HepG2 (cell line): Measurements from ENCODE around the gene CCDC170. TPM values are rescaled to one million over a fixed set of nuclear protein-coding genes. Genes with fewer than 3 reads are reported as not detected.

Experiments
- ATAC-seq: fragments of 200-7000 bp; cut with Tn5 transposase; 3 replicates; pipeline ENCODE4 v1.9.1; 2020; ENCODE audit warnings: mild to moderate bottlenecking, moderate library complexity
- BruUV-seq: library from RNA; stranded (reverse); fragments of 400-500 nt; replicated peaks from 2 replicates; lab custom pipeline; 2021; lab: Mats Ljungman, UMichigan
- CTCF ChIA-PET: fragments of 300-600 bp; formaldehyde crosslinking; extraction: SDS; loops from one replicate; lab custom pipeline; 2021; ENCODE audit warnings: low total read pairs, inconsistent platforms, low intra/inter-chr PET ratio; lab: Yijun Ruan, JAX
- POLR2A ChIA-PET: fragments of 350-600 bp; sonication (Branson Sonifier 250); formaldehyde crosslinking; loops from one replicate; lab custom pipeline; 2020; ENCODE audit warnings: antibody characterized with exemption, inconsistent platforms; lab: Yijun Ruan, JAX
- DNase-seq: peaks from one replicate; pipeline ENCODE4 v3.0.0-alpha.2; 2015; ENCODE audit warnings: low spot score
- FAIRE-seq: peaks from 3 replicates; lab custom pipeline; 2011; peaks lifted over from hg19 to GRCh38; lab: Jason Lieb, UNC
- H2AFZ ChIP-seq: one replicate; pipeline ENCODE4 v1.6.1; 2011; ENCODE audit warnings: low read length, inconsistent platforms
- H3K27ac ChIP-seq: fragments of 300-600 bp; 3 replicates; pipeline ENCODE4 v1.8.0; 2011; ENCODE audit warnings: mixed run types, mild to moderate bottlenecking, mixed read lengths, low read length, inconsistent platforms; ENCODE audit not compliant: insufficient read depth; ENCODE audit errors: extremely low read length
- H3K27me3 ChIP-seq, 2 experiments: fragments of 200-600 bp in 1 of 2; 2 replicates in 1 of 2; 3 replicates in 1 of 2; pipeline versions ENCODE4 v1.6.0 to v1.8.0; 2011; ENCODE audit warnings: low read length in 2 of 2, mild to moderate bottlenecking in 2 of 2, moderate library complexity in 2 of 2, inconsistent platforms in 1 of 2; ENCODE audit not compliant: insufficient read depth in 2 of 2, control insufficient read depth in 1 of 2
- H3K36me3 ChIP-seq, 2 experiments: fragments of 200-600 bp in 1 of 2; replicated peaks in 1 of 2; 2 replicates in 1 of 2; 3 replicates in 1 of 2; pipeline versions ENCODE4 v1.5.1 to v1.8.0; 2011; ENCODE audit warnings: low read length in 2 of 2, inconsistent platforms in 1 of 2; ENCODE audit not compliant: insufficient read depth in 2 of 2, control insufficient read depth in 1 of 2
- H3K4me1 ChIP-seq: 2 replicates; pipeline ENCODE4 v1.5.1; 2012; ENCODE audit warnings: low read length, inconsistent platforms; ENCODE audit not compliant: insufficient read depth
- H3K4me2 ChIP-seq: 2 replicates; pipeline ENCODE4 v1.6.0; 2011; ENCODE audit warnings: low read depth, low read length, inconsistent platforms
- H3K4me3 ChIP-seq, 3 experiments: fragments of 200-600 bp in 1 of 3; sonication (generic), shearing (Covaris generic) in 1 of 3; replicated peaks in 1 of 3; 2 replicates each; pipeline ENCODE4 v1.5.1; 2011 to 2016; ENCODE audit warnings: low read length in 3 of 3, inconsistent platforms in 2 of 3, low read depth in 2 of 3, mild to moderate bottlenecking in 2 of 3, control low read depth in 1 of 3, mixed read lengths in 1 of 3; ENCODE audit not compliant: insufficient read depth in 1 of 3
- H3K79me2 ChIP-seq: one replicate; pipeline ENCODE4 v1.6.1; 2011; ENCODE audit warnings: low read length, inconsistent platforms; ENCODE audit not compliant: insufficient read depth
- H3K9ac ChIP-seq: 2 replicates; pipeline ENCODE4 v1.6.0; 2011; ENCODE audit warnings: mild to moderate bottlenecking, low read depth, low read length, inconsistent platforms; ENCODE audit not compliant: insufficient read depth
- H3K9me3 ChIP-seq: 2 replicates; pipeline ENCODE4 v1.5.1; 2012; ENCODE audit warnings: mild to moderate bottlenecking, low read length
- H4K20me1 ChIP-seq: 2 replicates; pipeline ENCODE4 v1.6.0; 2011; ENCODE audit warnings: inconsistent platforms, mild to moderate bottlenecking, low read length, moderate library complexity; ENCODE audit not compliant: insufficient read depth
- ASH2L ChIP-seq: fragments of 300-600, 200-600 bp; sonication (generic); IDR thresholded peaks from 2 replicates; pipeline ENCODE4 v1.7.0; 2017; ENCODE audit warnings: low read depth, mild to moderate bottlenecking, moderate library complexity, mixed read lengths, low read length; ENCODE audit not compliant: insufficient read length
- CREB1 ChIP-seq, 2 experiments: fragments of 450-650 bp in 1 of 2; IDR thresholded peaks; 2 replicates each; pipeline ENCODE4 v1.6.1; 2016 to 2017; ENCODE audit warnings: control low read depth in 1 of 2, mild to moderate bottlenecking in 1 of 2, missing compliant biosample characterization in 1 of 2, missing genetic modification characterization in 1 of 2
- FOSL1 ChIP-seq: sonication (generic); formaldehyde crosslinking; IDR thresholded peaks from 2 replicates; pipeline ENCODE4 v1.9.0; 2021; ENCODE audit warnings: missing genetic modification reagents, borderline replicate concordance
- FOXO1 ChIP-seq: sonication (generic); formaldehyde crosslinking; IDR thresholded peaks from 2 replicates; pipeline ENCODE4 v1.4.0; 2020; ENCODE audit warnings: missing genetic modification reagents
- GPN1 ChIP-seq: sonication (generic); formaldehyde crosslinking; IDR thresholded peaks from 2 replicates; pipeline ENCODE4 v1.5.1; 2020; ENCODE audit warnings: missing genetic modification reagents, borderline replicate concordance
- JUND ChIP-seq: sonication (generic); formaldehyde crosslinking; IDR thresholded peaks from 2 replicates; pipeline ENCODE4 v1.8.0; 2022; ENCODE audit warnings: mild to moderate bottlenecking, missing genetic modification reagents
- KAT8 ChIP-seq: IDR thresholded peaks from 2 replicates; pipeline ENCODE4 v1.6.1; 2016; ENCODE audit warnings: missing genetic modification reagents, missing compliant biosample characterization
- MED1 ChIP-seq: sonication (generic); formaldehyde crosslinking; IDR thresholded peaks from 2 replicates; pipeline ENCODE4 v1.4.0; 2020; ENCODE audit warnings: missing genetic modification reagents
- NCOA5 ChIP-seq: sonication (generic); formaldehyde crosslinking; IDR thresholded peaks from 2 replicates; pipeline ENCODE4 v1.4.0; 2020; ENCODE audit warnings: missing genetic modification reagents
- SAP130 ChIP-seq: IDR thresholded peaks from 2 replicates; pipeline ENCODE4 v1.6.1; 2016; ENCODE audit warnings: low read depth
- STAT5B ChIP-seq: sonication (generic); formaldehyde crosslinking; IDR thresholded peaks from 2 replicates; pipeline ENCODE4 v1.4.0; 2020; ENCODE audit warnings: missing genetic modification reagents
- TCF7 ChIP-seq: sonication (generic); IDR thresholded peaks from 2 replicates; pipeline ENCODE4 v1.6.1; 2016; ENCODE audit warnings: antibody characterized with exemption, low read depth
- YEATS4 ChIP-seq: sonication (generic); formaldehyde crosslinking; IDR thresholded peaks from 2 replicates; pipeline ENCODE4 v1.4.0; 2020; ENCODE audit warnings: missing genetic modification reagents, borderline replicate concordance
- ZBTB38 ChIP-seq: sonication (generic); formaldehyde crosslinking; IDR thresholded peaks from 2 replicates; pipeline ENCODE4 v1.5.1; 2020; ENCODE audit warnings: mild to moderate bottlenecking, missing genetic modification reagents
- ZBTB42 ChIP-seq: sonication (generic); formaldehyde crosslinking; IDR thresholded peaks from 2 replicates; pipeline ENCODE4 v1.5.0; 2020; ENCODE audit warnings: mild to moderate bottlenecking, missing genetic modification reagents
- ZEB1 ChIP-seq: IDR thresholded peaks from 2 replicates; pipeline ENCODE4 v1.6.1; 2012; ENCODE audit warnings: mild to moderate bottlenecking, low read depth, inconsistent platforms; ENCODE audit not compliant: insufficient replicate concordance
- ZNF24 ChIP-seq: fragments of 450-650 bp; IDR thresholded peaks from 2 replicates; pipeline ENCODE4 v1.6.1; 2017; ENCODE audit warnings: antibody characterized with exemption, mild to moderate bottlenecking
- ZNF660 ChIP-seq: sonication (generic); formaldehyde crosslinking; IDR thresholded peaks from 2 replicates; pipeline ENCODE4 v1.5.1; 2020; ENCODE audit warnings: mild to moderate bottlenecking, low read depth, missing genetic modification reagents, borderline replicate concordance
- ZNF75D ChIP-seq: sonication (generic); formaldehyde crosslinking; IDR thresholded peaks from 2 replicates; pipeline ENCODE4 v1.8.1; 2023; ENCODE audit warnings: missing genetic modification reagents, mild to moderate bottlenecking, borderline replicate concordance
- ZNF850 ChIP-seq: sonication (generic); formaldehyde crosslinking; conservative IDR thresholded peaks from 2 replicates; pipeline ENCODE4 v1.9.0; 2021; ENCODE audit warnings: mild to moderate bottlenecking, missing genetic modification reagents
- ZSCAN21 ChIP-seq: sonication (generic); formaldehyde crosslinking; IDR thresholded peaks from 2 replicates; pipeline ENCODE4 v1.8.0; 2022; ENCODE audit warnings: mild to moderate bottlenecking, missing genetic modification reagents, moderate library complexity, borderline replicate concordance
- WGBS: methylation state at CpG from one replicate; pipeline ENCODE4 v1.1.6; 2017; ENCODE audit warnings: low lambda C conversion rate; 5-methylcytosine and 5-hydroxymethylcytosine counted together
- in situ Hi-C: cut with HindIII; loops from 2 replicates; pipeline ENCODE4 v1.10.0; 2017; ENCODE audit warnings: low pct_unique_long_range_greater_than_20kb; ENCODE audit not compliant: extremely low pct_ligation_motif_present
- intact Hi-C: fragments of 100-400 bp; cut with micrococcal nuclease; formaldehyde crosslinking; loops from one replicate; pipeline ENCODE4 v1.10.0; 2022; ENCODE audit not compliant: unreplicated experiment
- polyA plus RNA-seq, 8 experiments: library from polyadenylated mRNA; depleted of rRNA in 3 of 8; stranded (reverse) in 7 of 8; unstranded in 1 of 8; fragments of >200 nt; fragmentation: Illumina TruSeq in 4 of 8; extraction: Trizol in 4 of 8; gene quantifications; 2 replicates each; pipeline versions ENCODE4 v1.2.1 to v1.2.3, GENCODE V29; 2011 to 2016; ENCODE audit warnings: low read depth in 4 of 8, missing spikeins in 1 of 8, mixed read lengths in 1 of 8; ENCODE audit not compliant: insufficient read depth in 1 of 8
- total RNA-seq, 5 experiments: library from RNA; depleted of rRNA; stranded (reverse); fragments of >200 nt; fragmentation: Illumina TruSeq; extraction: Trizol; gene quantifications; 2 replicates each; pipeline ENCODE4 v1.2.3, GENCODE V29; 2016; ENCODE audit warnings: low read depth in 1 of 5
- TF ChIP-seq, protein P1 (sequence below): sonication (generic); formaldehyde crosslinking; IDR thresholded peaks from 2 replicates; pipeline ENCODE4 v1.4.0; 2020; ENCODE audit warnings: missing genetic modification reagents, borderline replicate concordance
- TF ChIP-seq, protein P2 (sequence below): sonication (generic); formaldehyde crosslinking; IDR thresholded peaks from 2 replicates; pipeline ENCODE4 v1.5.1; 2020; ENCODE audit warnings: missing genetic modification reagents, mild to moderate bottlenecking, borderline replicate concordance

CCDC170 gene
- total and polyA plus RNA-seq, 2 of the 13 experiments (the other 11 are each of a cell fraction or from before 2014, with no cell fraction given) = 0.90 to 5.1 TPM

DNA sequence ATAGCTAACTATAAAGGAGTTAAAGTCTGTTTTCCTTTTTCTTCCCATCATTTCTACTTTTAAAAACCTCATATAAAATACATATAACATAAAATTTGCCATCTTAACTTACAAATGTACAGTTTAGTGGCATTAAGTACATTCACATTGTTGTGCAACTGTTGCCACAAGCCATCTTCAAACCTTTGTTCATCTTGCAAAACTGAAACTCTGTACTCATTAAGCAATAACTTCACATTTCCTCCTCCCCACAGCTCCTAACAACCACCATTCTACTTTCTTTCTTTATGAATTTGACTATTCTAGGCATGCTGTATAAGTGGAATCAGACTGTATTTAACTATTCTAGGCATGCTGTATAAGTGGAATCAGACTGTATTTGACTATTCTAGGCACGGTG, 4.5 kb downstream of the CCDC170 start:
- Histone ChIP-seq H3K4me1 (peaks cover 82% of the 10 kb centered on the region), H3K4me3 (no peak overlapping the region; a peak in 1 of 6 replicates), H3K4me2 (peak overlapping the region; percentile 48), H3K9me3 (no peaks in the 10 kb centered on the region), H4K20me1 (no peaks in the 10 kb centered on the region), H2AFZ (no peak overlapping the region), H3K36me3 (no peaks in the 10 kb centered on the region), H3K27ac (peak overlapping the region; percentile 54), H3K79me2 (no peaks in the 10 kb centered on the region), H3K9ac (no peak overlapping the region), H3K27me3 (no peaks in the 10 kb centered on the region; a peak in 1 of 5 replicates)
- no TSS peak for BruUV-seq
- ChIA-PET CTCF (no interaction called here), POLR2A (no interaction called here)
- in situ Hi-C loops = no loop called here
- DNase-seq (peak; percentile 75), FAIRE-seq (no peak), ATAC-seq (no peak)
- intact Hi-C loops = loop anchor here (10.0 kb wide), 1 partner anchor 776 kb away; no protein-coding TSS in a partner anchor
- 46% methylated on average over 1 of the region's 1 CpG for WGBS
- TF ChIP-seq YEATS4 = no peak
- TF ChIP-seq GPN1 (CRISPR knock-in tag) = no peak
- TF ChIP-seq TCF7 = peak; percentile 69
- TF ChIP-seq FOSL1 (CRISPR knock-in tag) = no peak
- TF ChIP-seq KAT8 (CRISPR knock-in tag) = no peak
- TF ChIP-seq ASH2L = peak; percentile 28
- no peak for TF ChIP-seq ZSCAN21 (CRISPR knock-in tag)
- TF ChIP-seq MED1 = 0 out of 2 replicates have a peak, but pooled peaks have one; percentile 26
- no peak for TF ChIP-seq ZBTB42 (CRISPR knock-in tag)
- no peak for TF ChIP-seq ZBTB38 (CRISPR knock-in tag)
- TF ChIP-seq, protein P1, sequence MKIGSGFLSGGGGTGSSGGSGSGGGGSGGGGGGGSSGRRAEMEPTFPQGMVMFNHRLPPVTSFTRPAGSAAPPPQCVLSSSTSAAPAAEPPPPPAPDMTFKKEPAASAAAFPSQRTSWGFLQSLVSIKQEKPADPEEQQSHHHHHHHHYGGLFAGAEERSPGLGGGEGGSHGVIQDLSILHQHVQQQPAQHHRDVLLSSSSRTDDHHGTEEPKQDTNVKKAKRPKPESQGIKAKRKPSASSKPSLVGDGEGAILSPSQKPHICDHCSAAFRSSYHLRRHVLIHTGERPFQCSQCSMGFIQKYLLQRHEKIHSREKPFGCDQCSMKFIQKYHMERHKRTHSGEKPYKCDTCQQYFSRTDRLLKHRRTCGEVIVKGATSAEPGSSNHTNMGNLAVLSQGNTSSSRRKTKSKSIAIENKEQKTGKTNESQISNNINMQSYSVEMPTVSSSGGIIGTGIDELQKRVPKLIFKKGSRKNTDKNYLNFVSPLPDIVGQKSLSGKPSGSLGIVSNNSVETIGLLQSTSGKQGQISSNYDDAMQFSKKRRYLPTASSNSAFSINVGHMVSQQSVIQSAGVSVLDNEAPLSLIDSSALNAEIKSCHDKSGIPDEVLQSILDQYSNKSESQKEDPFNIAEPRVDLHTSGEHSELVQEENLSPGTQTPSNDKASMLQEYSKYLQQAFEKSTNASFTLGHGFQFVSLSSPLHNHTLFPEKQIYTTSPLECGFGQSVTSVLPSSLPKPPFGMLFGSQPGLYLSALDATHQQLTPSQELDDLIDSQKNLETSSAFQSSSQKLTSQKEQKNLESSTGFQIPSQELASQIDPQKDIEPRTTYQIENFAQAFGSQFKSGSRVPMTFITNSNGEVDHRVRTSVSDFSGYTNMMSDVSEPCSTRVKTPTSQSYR (CRISPR knock-in tag) = peak; percentile 25; the same call in 1 of the 2 replicates
- no peak for TF ChIP-seq ZEB1
- peak; percentile 70; the same call in 1 of the 2 replicates for TF ChIP-seq FOXO1
- no peak for TF ChIP-seq ZNF660 (CRISPR knock-in tag)
- TF ChIP-seq ZNF75D (CRISPR knock-in tag) = no peak
- TF ChIP-seq JUND = no peak
- TF ChIP-seq ZNF850 (CRISPR knock-in tag) = no peak
- TF ChIP-seq CREB1 (IDR thresholded peaks at IDR 0.05) = no peak
- TF ChIP-seq CREB1 (CRISPR knock-in tag; IDR thresholded peaks at IDR 0.05) = 0 out of 2 replicates have a peak, but pooled peaks have one; percentile 29
- TF ChIP-seq STAT5B (CRISPR knock-in tag) = no peak
- no peak for TF ChIP-seq ZNF24
- TF ChIP-seq SAP130 = peak; percentile 56; the same call in 1 of the 2 replicates
- TF ChIP-seq NCOA5 (CRISPR knock-in tag) = no peak
- TF ChIP-seq, protein P2, sequence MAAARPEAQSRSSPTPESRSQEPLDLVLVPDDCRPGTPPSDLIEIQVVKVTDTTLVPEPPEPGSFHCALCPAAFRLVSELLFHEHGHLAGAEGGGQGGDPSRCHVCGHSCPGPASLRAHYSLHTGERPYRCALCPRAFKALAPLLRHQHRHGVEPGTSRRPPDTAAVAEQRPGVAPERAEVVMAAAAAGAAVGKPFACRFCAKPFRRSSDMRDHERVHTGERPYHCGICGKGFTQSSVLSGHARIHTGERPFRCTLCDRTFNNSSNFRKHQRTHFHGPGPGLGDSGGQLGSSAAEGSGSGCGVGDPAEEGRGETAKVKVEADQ (CRISPR knock-in tag) = no peak
